Astrocyte (in vitro differentiated cells and primary cell): ENCODE results near the gene TMUB1.

Experiments
- EZH2 ChIP-seq: IDR thresholded peaks from 2 replicates; pipeline ENCODE4 v1.6.1; 2012; ENCODE audit warnings: mild to moderate bottlenecking, low read length, inconsistent platforms; ENCODE audit not compliant: insufficient read depth
- TF ChIP-seq, protein P1 (sequence below): IDR thresholded peaks from 2 replicates; pipeline ENCODE4 v1.5.1; 2011; ENCODE audit warnings: low read depth, mild to moderate bottlenecking, inconsistent platforms, low read length, moderate library complexity; ENCODE audit not compliant: insufficient read depth

DNA sequence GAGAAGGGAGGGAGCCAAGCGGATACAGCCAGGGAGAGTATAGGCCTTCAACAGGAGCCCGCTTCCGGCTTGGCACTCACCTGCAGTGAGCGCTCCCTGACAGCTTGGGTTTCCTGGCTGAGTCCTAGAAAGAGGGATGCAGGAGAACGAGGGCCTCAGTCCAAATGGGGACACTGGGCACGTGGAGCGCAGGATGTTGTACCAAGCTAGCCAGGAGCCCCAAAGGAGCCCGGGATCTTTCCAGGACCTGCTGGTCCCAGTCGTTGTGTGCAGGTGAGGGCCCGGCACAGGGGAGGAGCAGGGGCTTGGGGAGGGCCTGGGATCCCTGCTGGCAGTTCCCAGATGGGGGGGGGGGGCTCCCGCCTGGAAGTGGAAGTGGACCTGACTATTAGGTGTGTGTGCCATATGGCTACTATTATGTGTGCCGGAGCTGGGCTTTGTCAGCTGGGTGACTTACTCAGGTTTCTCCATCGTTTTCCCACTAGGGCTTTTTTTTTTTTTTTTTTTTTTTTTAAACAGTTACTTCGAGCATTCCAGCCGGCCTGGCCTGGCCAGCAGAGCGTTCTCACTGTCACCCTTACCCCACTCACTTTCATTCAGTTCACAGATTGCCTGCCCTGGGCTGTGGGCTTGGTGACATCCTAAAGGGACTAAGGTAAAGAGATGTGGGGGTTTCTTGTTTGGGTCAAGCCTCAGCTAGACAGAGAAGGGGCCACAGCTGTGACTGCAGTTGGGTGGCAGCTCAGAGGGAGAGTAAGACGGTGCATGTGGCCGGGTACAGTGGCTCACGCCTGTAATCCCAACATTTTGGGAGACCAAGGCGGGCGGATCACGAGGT lies 6.8 kb upstream of the TMUB1 start:
- TF ChIP-seq, protein P1, sequence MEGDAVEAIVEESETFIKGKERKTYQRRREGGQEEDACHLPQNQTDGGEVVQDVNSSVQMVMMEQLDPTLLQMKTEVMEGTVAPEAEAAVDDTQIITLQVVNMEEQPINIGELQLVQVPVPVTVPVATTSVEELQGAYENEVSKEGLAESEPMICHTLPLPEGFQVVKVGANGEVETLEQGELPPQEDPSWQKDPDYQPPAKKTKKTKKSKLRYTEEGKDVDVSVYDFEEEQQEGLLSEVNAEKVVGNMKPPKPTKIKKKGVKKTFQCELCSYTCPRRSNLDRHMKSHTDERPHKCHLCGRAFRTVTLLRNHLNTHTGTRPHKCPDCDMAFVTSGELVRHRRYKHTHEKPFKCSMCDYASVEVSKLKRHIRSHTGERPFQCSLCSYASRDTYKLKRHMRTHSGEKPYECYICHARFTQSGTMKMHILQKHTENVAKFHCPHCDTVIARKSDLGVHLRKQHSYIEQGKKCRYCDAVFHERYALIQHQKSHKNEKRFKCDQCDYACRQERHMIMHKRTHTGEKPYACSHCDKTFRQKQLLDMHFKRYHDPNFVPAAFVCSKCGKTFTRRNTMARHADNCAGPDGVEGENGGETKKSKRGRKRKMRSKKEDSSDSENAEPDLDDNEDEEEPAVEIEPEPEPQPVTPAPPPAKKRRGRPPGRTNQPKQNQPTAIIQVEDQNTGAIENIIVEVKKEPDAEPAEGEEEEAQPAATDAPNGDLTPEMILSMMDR: no peak
- TF ChIP-seq EZH2: no peak
